D721Med (cell line): ENCODE results near the gene GALNT17.

Source experiments
- DNase-seq: peaks from one replicate; pipeline ENCODE4 v3.0.0; 2011; ENCODE audit warnings: low spot score; ENCODE audit not compliant: insufficient read length
- FAIRE-seq: peaks from 2 replicates; lab custom pipeline; 2011; peaks lifted over from hg19 to GRCh38; lab: Jason Lieb, UNC
- TF ChIP-seq, protein P1 (sequence below): IDR thresholded peaks from 2 replicates; pipeline ENCODE4 v1.5.1; 2012; ENCODE audit warnings: mild to moderate bottlenecking, control low read depth; ENCODE audit not compliant: insufficient read depth; ENCODE audit errors: missing control alignments

Gene GALNT17

DNA sequence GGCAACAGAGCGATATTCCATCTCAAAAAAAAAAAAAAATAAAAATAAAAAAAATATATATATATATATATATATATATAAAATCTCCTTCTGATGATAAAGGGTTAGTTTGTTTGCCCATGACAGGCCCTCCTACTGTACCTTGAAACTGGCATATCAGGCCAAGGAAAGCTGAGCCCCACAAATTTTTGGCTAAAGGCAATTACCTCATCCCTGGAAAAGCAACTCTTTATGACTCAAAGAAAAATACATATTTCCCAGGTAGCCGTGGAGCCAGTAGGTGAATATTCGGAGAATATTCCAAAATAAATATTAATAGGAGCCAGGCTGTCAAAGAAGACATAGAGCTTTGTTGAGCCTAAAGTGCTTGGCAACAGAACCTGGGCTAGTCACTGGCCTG, 245.1 kb downstream of the GALNT17 start:
- FAIRE-seq, result no peak
- no peak for DNase-seq
- TF ChIP-seq, protein P1, sequence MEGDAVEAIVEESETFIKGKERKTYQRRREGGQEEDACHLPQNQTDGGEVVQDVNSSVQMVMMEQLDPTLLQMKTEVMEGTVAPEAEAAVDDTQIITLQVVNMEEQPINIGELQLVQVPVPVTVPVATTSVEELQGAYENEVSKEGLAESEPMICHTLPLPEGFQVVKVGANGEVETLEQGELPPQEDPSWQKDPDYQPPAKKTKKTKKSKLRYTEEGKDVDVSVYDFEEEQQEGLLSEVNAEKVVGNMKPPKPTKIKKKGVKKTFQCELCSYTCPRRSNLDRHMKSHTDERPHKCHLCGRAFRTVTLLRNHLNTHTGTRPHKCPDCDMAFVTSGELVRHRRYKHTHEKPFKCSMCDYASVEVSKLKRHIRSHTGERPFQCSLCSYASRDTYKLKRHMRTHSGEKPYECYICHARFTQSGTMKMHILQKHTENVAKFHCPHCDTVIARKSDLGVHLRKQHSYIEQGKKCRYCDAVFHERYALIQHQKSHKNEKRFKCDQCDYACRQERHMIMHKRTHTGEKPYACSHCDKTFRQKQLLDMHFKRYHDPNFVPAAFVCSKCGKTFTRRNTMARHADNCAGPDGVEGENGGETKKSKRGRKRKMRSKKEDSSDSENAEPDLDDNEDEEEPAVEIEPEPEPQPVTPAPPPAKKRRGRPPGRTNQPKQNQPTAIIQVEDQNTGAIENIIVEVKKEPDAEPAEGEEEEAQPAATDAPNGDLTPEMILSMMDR, result no peak

DNA sequence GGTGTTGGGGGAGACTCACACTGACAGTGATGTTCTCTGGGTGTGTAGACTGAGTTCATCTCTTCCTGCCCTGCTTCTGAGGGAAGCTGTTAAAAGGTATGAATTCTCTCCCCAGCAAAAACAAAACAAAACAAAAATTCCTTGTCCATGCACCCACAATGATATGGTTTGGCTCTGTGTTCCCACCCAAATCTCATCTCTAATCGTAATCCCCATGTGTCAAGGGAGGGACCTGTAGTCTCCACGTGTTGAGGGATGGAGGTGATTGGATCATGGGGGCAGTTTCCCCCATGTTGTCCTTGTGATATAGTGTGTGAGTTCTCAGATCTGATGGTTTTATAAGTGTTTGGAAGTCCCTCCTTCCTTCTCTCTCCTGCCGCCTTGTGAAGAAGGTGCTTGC, 245.5 kb downstream of the GALNT17 start:
- FAIRE-seq (no peak), DNase-seq (no peak)
- TF ChIP-seq, protein P1, result no peak

DNA sequence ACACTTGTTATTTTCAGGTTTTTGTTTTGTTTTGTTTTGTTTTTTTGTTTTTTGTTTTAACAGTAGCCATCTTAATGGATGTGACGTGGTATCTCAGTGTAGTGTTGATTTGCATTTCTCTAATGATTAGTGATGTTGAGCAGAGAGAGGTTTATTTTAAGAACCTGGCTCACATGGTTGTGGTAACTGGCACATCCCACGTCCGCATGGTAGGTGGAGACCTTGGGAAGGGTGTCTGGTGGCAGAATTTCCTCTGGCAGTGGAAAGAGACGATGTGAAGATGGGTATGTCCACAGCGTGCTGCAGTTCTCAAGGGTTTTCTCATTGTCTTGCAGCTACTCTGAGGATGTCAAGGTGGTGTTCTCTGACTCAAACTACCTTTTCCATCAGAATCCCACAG, 252.2 kb downstream of the GALNT17 start:
- DNase-seq (no peak), FAIRE-seq (no peak)
- TF ChIP-seq, protein P1, result no peak

DNA sequence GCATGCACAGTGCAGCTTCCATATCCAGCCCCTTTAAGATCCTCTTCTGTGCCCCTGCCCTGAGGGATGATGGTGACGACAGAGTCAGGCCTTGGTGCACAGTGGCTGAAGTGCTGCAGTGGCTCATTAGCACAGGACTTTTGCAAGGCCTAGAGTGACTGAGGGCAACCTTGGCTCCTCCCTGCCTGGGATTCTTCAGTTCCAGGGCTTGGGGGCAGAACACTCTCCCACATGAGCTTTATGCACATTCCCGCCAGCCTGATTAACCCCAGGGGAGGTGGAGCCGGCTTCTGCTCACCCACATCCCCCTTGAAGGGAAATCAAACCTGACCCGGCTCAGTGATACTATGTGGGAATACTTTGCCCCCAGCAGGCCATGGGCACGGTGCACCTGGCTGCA, 253.4 kb downstream of the GALNT17 start:
- TF ChIP-seq, protein P1, result no peak
- FAIRE-seq, result no peak
- DNase-seq, result no peak

DNA sequence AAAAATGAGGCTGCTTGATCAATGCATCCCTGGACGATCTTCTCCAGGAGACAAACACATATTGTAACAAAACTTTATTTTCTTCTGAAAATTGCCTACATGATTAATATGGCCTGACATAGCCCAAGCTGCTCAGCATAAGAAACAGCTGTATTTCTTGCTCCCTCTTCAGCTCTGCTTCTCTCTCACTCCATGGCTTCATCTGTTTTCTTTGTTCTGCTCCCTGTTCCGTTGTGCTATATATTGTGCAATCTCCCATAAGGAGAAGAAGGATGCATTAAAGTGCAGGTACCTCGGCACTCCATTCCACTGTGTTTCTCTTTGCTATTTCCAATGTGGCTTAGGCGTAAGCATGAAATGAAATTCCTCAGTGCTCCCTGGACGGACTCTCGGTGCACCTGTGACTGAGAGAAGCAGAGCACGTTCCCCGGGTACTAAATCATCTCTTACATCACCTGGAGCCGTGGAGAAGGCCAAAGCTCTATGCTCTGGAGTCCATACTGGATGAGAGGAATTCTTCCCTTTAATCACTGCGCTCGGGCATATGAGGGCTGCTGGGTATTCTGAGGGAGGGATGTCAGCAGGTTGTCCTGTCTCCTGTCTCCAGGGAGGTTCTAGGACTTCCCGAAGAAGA, 254.3 kb downstream of the GALNT17 start:
- DNase-seq (no peak), FAIRE-seq (no peak)
- TF ChIP-seq, protein P1, result no peak

DNA sequence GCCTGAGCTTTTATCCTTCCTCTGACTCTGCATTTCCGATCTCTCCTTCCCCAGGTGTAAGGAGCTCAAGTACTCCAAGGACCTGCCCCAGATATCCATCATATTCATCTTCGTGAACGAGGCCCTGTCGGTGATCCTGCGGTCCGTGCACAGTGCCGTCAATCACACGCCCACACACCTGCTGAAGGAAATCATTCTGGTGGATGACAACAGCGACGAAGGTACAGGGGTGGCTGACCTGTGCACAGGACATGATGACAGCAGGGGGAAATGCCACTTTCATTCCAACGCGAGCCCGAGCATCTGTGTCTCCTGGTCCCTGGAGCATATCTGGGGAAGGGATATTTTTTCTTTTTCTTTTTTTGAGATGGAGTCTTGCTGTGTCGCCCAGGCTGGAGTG, 256.2 kb downstream of the GALNT17 start:
- TF ChIP-seq, protein P1, result no peak
- no peak for FAIRE-seq
- no peak for DNase-seq

DNA sequence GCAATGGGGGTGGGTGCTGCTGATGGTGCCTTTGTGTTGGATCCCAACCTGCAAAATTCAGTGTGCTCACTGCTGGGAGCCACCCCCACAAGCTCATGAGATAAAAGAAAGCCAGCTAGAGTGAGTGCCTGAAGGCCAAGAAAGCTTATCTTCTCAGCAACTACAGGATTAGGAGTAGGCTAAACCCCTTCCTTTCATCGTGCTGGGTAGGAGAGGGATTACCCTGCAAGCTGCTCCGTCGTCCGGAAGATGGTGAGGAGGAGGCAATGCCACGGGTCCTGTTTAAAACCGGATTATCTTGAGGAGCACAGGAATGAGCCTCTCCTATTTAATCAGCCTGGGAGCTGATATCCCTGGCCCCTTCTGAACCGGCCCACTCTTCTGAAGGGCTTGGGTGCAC, 258.0 kb downstream of the GALNT17 start:
- peak; percentile 87 for DNase-seq
- FAIRE-seq, result peak; percentile 91
- TF ChIP-seq, protein P1, result no peak
